Measurements from ENCODE around the gene ANAPC5.
"Not testable (repeated sequence)": the region's sequence is repeated elsewhere in the genome, so short reads cannot be mapped to it uniquely, and the experiment has no call there.

ANAPC5 gene

DNA sequence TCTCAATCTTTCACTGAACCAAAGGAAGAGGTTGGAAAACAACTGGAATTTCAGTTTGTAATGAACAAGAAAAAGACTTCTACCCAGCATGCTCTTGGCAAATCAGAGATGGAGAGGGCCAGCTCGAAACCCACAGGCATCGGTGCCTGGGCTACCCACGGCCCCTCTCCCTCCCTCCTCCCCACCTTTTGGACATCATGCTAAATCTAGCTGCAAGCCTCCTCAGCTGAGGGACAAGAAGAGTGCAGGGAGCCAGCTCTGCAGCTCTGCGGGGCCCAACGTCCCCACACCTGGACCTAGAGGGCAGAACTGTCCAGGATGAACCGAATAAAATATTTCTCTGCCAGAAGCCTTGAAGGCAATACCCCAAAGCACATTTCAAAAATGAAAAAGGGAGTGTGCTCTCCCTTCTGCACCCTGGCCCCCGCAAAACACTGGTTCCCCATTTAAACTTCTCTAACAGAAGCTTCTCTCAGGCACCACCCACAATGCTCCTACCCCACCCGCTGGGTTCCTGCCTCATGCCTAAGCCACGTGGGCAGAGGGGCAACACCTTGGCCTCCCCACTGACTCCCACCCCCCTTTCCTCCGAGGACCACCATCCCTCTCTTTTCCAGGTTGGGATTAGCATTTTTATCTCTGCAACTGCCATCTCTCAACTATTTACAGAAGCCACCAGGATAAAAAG lies 63.9 kb downstream of the ANAPC5 start:
- in situ Hi-C loops (cut with MboI; ENCODE audit: low sequenced_read_pairs): no loop called here

DNA sequence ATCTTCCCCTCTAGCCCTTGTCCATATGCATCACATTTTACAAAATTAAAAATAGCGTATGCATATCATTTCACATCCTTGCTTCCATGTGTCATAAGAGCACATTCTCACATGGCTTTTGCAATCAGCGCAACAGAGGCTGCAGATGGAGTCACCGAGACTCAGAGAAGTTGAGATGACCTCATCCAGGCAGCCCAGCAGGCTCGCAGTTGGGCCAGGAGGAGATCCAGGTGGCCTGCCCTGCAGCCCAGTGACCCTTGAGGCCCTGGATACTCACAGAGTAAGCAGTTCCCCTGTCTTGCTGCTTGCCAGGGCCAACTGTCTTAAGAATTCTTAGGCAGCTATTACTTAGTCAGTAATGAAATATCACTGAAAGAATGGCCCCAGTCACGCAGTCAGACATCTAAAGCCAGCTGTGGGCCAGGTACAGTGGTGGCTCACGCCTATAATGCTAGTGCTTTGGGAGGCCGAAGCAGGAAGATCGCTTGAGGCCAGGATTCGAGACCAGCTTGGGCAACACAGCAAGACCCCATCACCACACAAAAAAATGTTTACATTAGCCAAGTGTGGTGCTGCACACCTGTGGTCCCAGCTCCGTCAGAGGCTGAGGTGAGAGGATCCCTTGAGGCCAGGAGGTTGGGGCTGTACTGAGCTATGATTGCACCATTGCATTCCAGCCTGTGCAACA lies 64.8 kb downstream of the ANAPC5 start:
- in situ Hi-C loops (cut with MboI; ENCODE audit: low sequenced_read_pairs): no loop called here

DNA sequence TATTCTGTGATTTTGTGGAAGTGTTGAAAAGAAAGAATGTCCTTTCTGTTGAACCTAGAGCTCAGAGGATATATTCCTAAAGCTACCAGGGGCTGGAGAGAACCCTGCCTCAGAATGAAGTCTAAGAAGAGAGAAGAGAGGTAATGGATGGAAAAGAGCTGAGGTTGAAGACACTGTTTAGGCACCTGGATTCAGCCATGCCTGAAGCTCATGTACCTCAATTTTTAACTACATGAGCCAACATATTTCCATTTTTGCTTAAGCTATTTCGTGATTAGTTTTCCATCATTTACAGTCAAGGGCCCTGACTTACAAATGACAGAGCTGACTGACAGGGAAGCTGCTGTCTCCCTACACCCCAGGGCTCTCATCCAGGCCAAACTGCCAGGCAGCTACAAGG lies 66.4 kb downstream of the ANAPC5 start:
- in situ Hi-C loops (cut with MboI; ENCODE audit: low sequenced_read_pairs): no loop called here

DNA sequence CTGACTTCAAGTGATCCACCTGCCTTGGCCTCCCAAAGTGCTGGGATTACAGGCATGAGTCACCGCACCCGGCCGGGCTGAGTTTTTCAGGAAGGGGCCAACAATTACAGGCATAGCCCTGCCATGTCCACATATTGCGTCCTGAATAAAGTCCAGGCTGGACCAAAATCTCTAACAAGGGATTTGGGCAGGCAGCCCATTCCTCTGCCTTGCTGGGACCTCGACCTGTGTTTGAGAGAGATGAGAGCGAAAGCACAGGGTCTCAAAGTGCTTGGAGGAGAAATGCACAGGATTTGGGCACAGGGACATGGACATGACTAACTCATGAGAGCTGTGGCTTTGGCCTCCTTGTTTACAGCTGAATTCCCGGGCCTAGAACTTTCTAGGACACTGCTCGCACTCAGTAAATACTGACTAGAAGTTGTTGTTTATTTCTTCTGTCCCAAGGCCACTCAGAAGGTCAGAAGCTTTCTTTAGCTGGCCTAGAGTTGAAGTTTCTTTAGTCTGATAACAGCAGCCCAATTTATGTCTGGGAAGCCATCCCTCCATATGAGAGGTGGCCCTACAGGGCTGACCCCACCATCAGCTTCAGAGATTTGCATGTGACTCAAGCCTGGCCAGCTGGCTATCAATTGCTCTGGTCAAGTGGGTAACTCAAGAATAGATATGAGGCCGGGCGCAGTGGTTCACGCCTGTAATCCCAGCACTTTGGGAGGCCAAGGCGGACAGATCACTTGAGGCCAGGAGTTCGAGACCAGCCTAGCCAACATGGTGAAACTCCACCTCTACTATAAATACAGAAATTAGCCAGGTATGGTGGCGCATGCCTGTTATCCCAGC lies 67.4 kb downstream of the ANAPC5 start:
- in situ Hi-C loops (cut with MboI; ENCODE audit: low sequenced_read_pairs): no loop called here

DNA sequence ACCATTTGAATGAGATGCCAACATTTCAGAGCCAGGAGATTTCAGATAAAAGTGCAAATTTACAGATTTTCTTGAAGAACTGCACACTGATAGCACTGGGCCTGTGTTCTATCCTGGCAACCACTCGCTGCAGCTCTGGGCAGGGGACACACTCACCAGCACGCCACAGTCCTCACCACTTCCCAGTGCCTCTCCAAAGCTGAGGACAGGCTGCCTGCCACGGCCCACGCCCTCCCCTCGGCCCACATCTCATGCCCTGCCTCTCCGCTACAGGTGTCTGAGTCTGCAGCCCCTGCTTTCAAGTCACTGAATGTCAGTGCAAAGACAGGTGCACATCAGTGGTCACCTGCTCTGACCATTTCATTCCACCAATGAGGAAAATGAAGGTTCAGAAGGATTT lies 68.4 kb downstream of the ANAPC5 start:
- in situ Hi-C loops (cut with MboI; ENCODE audit: low sequenced_read_pairs): no loop called here

DNA sequence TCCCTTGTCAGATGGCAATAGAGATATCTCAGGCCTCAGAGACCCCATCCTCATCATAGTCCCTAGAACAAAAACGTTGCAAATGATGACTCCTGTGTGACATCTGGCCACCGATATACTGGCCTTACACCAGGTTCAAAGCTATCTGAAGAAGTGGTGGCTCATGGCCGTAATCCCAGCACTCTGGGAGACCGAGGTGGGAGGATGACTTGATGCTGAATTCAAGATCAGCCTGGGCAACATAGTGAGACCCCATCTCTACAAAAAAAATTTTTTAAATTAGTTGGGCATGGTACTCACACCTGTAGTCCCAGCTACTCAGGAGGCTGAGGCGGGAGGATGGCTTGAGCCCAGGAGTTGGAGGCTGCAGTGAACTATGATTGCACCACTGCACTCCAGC lies 68.8 kb downstream of the ANAPC5 start:
- in situ Hi-C loops (cut with MboI; ENCODE audit: low sequenced_read_pairs): no loop called here

- in situ Hi-C loops (cut with MboI; ENCODE audit: low sequenced_read_pairs): not testable (repeated sequence)
These were observed 69.3 kb downstream of the ANAPC5 start for GRCh38 chr12:121282910-121283309.

DNA sequence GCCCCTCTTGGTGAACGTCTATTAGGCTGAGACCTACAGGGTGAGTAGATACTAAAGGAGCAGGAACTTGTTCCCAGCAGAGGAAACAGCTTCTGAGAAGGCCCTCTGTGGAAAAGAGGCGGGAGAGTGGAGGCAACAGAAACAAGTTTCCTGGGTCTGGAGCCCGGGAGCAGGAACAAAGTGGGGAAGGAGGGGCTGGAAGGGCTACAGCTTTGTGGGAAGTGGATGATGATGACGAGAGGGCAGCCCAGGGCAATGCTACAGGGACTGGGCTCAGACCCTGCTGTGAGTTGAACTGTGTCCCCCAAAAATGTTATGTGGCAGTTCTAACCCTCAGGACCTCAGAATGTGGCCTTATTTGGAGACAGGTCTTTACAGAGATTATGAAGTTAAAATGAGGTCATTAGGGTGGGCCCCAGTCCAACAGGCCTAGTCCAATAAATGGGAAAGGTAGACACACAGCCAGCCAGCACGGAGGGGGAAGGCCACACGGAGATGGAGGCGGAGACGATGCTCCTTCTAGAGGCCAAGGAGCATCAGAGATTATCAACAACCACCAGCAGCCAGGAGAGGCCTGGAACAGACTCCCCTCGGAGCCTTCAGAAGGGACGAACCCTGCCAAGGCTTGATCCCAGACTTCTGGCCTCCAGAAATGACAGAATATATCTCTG lies 70.0 kb downstream of the ANAPC5 start:
- in situ Hi-C loops (cut with MboI; ENCODE audit: low sequenced_read_pairs): no loop called here

DNA sequence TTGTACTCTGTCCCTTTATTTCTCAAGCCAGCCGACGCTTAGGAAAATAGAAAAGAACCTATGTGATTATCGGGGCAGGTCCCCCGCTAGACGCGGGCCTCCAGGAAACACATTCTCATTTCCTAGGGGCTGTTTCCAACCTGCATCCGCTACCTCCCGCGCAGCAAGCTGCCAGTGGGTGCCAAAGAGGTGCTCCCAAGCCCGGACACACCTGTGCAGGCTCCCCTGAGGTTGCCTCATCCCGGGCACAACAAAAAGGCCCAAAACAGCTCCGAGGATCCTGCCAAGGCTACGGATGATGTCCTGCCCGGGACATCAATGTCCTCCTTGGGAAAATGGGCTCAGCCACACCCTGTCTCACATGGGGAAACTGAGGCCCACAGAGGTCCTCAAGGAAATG lies 71.1 kb downstream of the ANAPC5 start:
- in situ Hi-C loops (cut with MboI; ENCODE audit: low sequenced_read_pairs): not testable (repeated sequence)

DNA sequence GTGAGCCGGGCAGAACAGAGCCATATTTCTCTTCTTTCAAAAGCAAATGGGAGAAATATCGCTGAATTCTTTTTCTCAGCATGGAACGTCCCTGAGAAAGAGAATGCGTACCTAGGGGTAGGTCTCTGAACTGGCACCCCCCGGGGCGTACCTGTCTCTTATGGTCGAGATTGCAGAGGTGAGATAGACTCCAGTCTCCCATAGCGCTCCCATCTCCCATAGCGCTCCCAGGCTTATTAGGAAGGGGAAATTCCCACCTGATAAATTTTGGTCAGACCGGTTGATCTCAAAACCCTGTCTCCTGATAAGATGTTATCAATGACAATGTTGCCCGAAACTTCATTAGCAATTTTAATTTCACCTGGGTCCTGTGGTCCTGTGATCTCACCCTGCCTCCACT lies 71.7 kb downstream of the ANAPC5 start:
- in situ Hi-C loops (cut with MboI; ENCODE audit: low sequenced_read_pairs): not testable (repeated sequence)

- in situ Hi-C loops (cut with MboI; ENCODE audit: low sequenced_read_pairs): no loop called here
These were observed 72.7 kb downstream of the ANAPC5 start for GRCh38 chr12:121279507-121279915.

DNA sequence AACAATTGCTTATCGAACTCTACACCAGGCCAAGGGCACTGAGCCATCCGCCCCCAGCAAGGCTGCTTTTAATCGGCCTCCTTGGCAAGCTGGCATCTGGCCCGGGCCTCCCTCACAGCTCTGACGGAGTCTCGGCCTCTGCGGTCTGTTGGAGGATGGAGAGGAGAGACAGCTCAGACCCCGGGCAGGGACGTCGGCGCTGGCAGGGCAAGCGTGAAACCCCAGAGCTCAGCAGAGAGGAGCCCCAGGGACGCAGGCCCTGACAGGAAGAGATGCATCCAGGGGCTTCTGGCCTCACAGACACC lies 73.2 kb downstream of the ANAPC5 start:
- in situ Hi-C loops (cut with MboI; ENCODE audit: low sequenced_read_pairs): no loop called here

DNA sequence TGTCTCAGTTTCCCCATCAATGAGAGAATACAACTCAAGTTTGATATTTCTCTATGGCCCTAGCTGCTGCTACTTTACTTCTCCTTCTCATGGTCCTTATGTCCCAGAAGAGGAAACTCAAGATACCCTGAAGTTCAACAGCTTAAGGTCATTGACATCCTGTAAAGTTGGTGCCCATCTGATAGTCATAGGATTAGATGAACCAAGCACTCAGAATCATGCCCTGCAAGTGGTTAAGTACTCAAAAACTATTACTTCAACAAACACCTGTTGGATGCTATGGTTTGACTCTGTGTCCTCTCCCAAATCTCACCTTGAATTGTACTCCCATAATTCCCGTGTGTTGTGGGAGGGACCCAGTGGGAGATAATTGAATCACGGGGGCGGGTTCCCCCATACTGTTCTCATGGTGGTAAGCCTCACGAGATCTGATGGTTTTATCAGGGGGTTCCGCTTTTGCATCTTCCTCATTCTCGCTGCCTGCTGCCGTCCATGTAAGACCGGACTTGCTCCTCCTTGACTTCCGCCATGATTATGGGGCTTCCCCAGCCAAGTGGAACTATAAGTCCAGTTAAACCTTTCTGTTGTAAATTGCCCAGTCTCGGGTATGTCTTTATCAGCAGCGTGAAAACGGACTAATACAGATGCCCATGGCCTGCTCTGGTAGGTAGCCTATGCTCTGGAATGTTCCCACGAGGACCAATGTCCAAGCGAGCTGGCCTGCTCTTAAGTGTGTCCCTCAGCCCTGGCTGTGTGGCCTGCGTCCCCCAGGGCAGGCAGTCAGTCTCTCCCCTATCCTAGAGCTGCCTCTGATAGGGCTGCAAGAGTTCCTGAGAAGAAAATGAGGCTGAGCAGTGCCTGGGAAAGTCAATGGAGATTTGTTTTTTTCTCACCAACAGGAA lies 73.8 kb downstream of the ANAPC5 start:
- in situ Hi-C loops (cut with MboI; ENCODE audit: low sequenced_read_pairs): no loop called here

DNA sequence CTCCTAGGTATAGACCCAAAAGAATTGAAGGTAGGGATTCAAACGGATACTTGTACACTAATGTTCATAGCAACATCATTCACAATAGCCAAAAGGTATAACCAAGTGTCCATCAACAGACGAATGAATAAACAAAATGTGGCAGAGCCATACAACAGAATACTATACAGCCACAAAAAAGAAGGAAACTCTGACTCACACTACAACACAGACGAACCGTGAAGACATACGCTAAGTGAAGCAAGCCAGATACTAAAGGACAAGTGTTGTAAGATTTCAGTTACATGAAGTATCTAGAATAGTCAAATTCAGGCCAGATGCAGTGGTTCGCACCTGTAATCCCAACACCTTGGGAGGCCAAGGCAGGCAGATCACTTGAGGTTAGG lies 74.8 kb downstream of the ANAPC5 start:
- in situ Hi-C loops (cut with MboI; ENCODE audit: low sequenced_read_pairs): no loop called here

GRCh38 chr12:121274036-121274763 lies 78.0 kb downstream of the ANAPC5 start:
- in situ Hi-C loops (cut with MboI; ENCODE audit: low sequenced_read_pairs): no loop called here

- in situ Hi-C loops (cut with MboI; ENCODE audit: low sequenced_read_pairs): no loop called here
These were observed 78.8 kb downstream of the ANAPC5 start for GRCh38 chr12:121273364-121273896.

GRCh38 chr12:121267822-121268221 lies 84.4 kb downstream of the ANAPC5 start:
- in situ Hi-C loops (cut with MboI; ENCODE audit: low sequenced_read_pairs): no loop called here

GRCh38 chr12:121264951-121265515 lies 87.2 kb downstream of the ANAPC5 start:
- in situ Hi-C loops (cut with MboI; ENCODE audit: low sequenced_read_pairs): no loop called here

DNA sequence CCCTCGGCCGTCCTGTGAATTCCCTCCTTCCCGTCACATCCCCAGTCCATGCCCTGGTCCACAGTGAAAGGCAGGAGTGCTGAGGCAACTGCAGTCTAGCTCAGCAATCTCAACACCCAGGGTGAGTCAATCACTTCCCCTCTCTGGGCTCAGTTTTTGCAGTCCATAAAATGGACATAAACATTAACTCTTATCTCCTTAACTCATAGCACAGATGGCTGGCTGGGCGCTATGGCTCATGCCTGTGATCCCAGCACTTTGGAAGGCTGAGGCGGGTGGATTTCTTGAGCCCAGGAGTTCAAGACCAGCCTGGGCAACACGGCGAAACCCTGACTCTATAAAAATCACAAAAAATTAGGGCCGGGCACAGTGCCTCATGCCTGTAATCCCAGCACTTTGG lies 88.1 kb downstream of the ANAPC5 start:
- in situ Hi-C loops (cut with MboI; ENCODE audit: low sequenced_read_pairs): no loop called here

All from HL-60/S4 (cell line).